GM12874 (cell line): ENCODE results near the gene FCRL2.
A peak's percentile ranks its signal among the peaks of the same experiment; 100 is the strongest.

ENCODE experiments used
- CTCF ChIP-seq: IDR thresholded peaks from 2 replicates; pipeline ENCODE4 v1.5.1; 2011; ENCODE audit warnings: low read depth, mild to moderate bottlenecking, control low read depth, low read length, moderate library complexity; ENCODE audit not compliant: insufficient read depth

The FCRL2 gene

GRCh38 chr1:157773493-157774350 lies 3.2 kb downstream of the FCRL2 start:
- TF ChIP-seq CTCF = peak; percentile 69

GRCh38 chr1:157771661-157772425 lies 5.1 kb downstream of the FCRL2 start:
- TF ChIP-seq CTCF = no peak

- peak; percentile 31; the same call in 1 of the 2 replicates for TF ChIP-seq CTCF
These were observed 6.4 kb downstream of the FCRL2 start for GRCh38 chr1:157770442-157771043.

- no peak for TF ChIP-seq CTCF
These were observed 10.1 kb downstream of the FCRL2 start for GRCh38 chr1:157766792-157767191.

- TF ChIP-seq CTCF = no peak
These were observed 18.9 kb downstream of the FCRL2 start for GRCh38 chr1:157758018-157758417.

GRCh38 chr1:157753611-157754010 lies 23.3 kb downstream of the FCRL2 start:
- no peak for TF ChIP-seq CTCF

GRCh38 chr1:157751283-157751682 lies 25.6 kb downstream of the FCRL2 start:
- no peak for TF ChIP-seq CTCF
